ENCODE results near the gene DNAAF9. TPM values are rescaled to one million over a fixed set of nuclear protein-coding genes. Genes with fewer than 3 reads are reported as not detected.

Gene DNAAF9
- total RNA-seq, 4 donors from 2014 or later: 6.9 to 14.5 (median 8.9) TPM

DNA sequence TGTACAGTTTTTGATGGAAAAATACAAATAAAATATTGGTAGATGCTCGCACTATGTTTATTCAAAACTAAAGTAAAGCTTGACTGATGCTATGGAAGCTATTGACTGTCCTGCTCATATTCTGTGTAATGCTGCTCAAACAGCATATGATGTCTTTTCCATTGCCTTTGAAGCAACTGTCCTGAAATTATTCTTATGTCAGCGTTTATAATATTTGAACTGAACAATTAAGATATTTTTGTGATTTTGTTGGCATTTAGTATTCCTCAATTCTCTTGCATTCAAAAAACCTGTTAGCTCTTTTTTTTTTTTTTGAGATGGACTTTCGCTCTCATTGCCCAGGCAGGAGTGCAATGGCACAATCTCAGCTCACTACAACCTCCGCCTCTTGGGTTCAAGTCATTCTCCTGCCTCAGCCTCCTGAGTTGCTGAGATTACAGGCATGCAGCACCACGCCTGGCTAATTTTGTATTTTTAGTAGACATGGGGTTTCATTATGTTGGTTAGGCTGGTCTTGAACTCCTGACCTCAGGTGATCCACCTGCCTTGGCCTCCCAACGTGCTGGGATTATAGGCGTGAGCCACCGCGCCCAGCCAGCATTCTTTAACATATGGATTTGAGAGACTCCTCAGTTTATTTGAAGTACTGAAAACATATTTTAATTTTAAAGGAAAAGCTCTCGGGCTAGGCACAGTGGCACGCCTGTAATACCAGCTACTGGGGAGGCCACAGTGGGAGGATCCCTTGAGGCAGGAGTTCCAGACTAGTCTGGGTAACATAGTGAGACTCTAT, 5.3 kb upstream of the DNAAF9 start:
- Histone ChIP-seq H3K4me1 (peaks cover 0 to 13% (median 4%) of the 10 kb centered on the region in 3 donors), H3K9me3 (no peaks in the 10 kb centered on the region), H3K36me3 (no peaks in the 10 kb centered on the region), H3K4me3 (no peak overlapping the region), H3K27ac (no peak overlapping the region), H3K27me3 (no peaks in the 10 kb centered on the region)
- TF ChIP-seq POLR2A (IDR thresholded peaks at IDR 0.05): no peak
- TF ChIP-seq, protein P1, sequence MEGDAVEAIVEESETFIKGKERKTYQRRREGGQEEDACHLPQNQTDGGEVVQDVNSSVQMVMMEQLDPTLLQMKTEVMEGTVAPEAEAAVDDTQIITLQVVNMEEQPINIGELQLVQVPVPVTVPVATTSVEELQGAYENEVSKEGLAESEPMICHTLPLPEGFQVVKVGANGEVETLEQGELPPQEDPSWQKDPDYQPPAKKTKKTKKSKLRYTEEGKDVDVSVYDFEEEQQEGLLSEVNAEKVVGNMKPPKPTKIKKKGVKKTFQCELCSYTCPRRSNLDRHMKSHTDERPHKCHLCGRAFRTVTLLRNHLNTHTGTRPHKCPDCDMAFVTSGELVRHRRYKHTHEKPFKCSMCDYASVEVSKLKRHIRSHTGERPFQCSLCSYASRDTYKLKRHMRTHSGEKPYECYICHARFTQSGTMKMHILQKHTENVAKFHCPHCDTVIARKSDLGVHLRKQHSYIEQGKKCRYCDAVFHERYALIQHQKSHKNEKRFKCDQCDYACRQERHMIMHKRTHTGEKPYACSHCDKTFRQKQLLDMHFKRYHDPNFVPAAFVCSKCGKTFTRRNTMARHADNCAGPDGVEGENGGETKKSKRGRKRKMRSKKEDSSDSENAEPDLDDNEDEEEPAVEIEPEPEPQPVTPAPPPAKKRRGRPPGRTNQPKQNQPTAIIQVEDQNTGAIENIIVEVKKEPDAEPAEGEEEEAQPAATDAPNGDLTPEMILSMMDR (IDR thresholded peaks at IDR 0.05): no peak
- WGBS, 2 donors: 73 to 78% methylated on average over 11 of the region's 11 CpGs
- intact Hi-C loops (cut with DNase I): no loop called here
- DNase-seq: no peak

DNA sequence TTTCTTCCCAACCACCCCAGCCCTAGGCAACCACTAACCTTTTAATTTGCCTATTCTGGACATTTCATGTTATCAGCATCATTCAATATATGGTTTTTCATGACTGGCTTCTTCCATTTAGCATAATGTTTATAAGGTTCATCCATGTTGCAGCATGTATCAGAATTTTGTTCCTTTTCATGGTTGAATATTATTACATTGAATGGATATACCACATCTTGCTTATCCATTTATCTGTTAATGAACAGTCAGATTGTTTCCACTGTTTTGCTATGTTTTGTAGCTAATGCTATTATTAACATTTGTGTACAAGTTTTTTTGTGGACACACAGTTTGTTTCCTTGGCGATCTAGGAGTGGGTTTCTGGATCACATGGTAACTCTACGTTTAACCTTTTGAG, 3.0 kb upstream of the DNAAF9 start:
- no peak overlapping the region for H3K27ac ChIP-seq
- H3K4me3 ChIP-seq: no peak overlapping the region
- intact Hi-C loops (cut with DNase I): no loop called here
- WGBS, 2 donors: 86 to 90% methylated on average over 2 of the region's 2 CpGs
- TF ChIP-seq POLR2A (IDR thresholded peaks at IDR 0.05): no peak
- TF ChIP-seq, protein P1 (IDR thresholded peaks at IDR 0.05): no peak
- H3K27me3 ChIP-seq: no peaks in the 10 kb centered on the region
- no peak for DNase-seq
- peaks cover 10 to 30% (median 10%) of the 10 kb centered on the region in 3 donors for H3K4me1 ChIP-seq
- H3K36me3 ChIP-seq: no peaks in the 10 kb centered on the region
- H3K9me3 ChIP-seq: no peaks in the 10 kb centered on the region

DNA sequence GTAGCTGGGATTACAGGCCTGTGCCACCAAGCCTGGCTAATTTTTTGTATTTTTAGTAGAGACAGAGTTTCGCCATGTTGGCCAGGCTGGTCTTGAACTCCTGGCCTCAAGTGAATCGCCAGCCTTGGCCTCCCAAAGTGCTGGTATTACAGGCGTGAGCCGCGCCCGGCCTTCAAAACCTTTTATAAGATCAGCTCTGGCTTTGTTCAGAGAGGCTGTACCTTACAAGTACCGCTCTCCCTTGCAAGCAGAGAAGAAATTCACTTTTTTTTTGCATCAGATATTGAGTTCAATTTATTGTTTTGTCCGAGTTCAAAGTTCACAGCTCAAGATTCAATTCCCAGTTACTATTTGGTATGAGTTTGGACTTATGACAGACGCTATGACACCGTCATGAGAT, 1.9 kb upstream of the DNAAF9 start:
- TF ChIP-seq, protein P1 (IDR thresholded peaks at IDR 0.05): no peak
- no peak for TF ChIP-seq POLR2A (IDR thresholded peaks at IDR 0.05)
- no peak for DNase-seq
- H3K4me3 ChIP-seq: peak overlapping the region in 1 of 4 donors; percentile 98
- WGBS, 2 donors: 92 to 94% methylated on average over 10 of the region's 10 CpGs
- peak overlapping the region in 3 of 4 donors; percentile 91 to 99 (median 97) for H3K27ac ChIP-seq
- peaks cover 10 to 41% (median 21%) of the 10 kb centered on the region in 3 donors for H3K4me1 ChIP-seq
- no peaks in the 10 kb centered on the region for H3K27me3 ChIP-seq
- no peaks in the 10 kb centered on the region for H3K36me3 ChIP-seq
- intact Hi-C loops (cut with DNase I): no loop called here
- no peaks in the 10 kb centered on the region for H3K9me3 ChIP-seq

DNA sequence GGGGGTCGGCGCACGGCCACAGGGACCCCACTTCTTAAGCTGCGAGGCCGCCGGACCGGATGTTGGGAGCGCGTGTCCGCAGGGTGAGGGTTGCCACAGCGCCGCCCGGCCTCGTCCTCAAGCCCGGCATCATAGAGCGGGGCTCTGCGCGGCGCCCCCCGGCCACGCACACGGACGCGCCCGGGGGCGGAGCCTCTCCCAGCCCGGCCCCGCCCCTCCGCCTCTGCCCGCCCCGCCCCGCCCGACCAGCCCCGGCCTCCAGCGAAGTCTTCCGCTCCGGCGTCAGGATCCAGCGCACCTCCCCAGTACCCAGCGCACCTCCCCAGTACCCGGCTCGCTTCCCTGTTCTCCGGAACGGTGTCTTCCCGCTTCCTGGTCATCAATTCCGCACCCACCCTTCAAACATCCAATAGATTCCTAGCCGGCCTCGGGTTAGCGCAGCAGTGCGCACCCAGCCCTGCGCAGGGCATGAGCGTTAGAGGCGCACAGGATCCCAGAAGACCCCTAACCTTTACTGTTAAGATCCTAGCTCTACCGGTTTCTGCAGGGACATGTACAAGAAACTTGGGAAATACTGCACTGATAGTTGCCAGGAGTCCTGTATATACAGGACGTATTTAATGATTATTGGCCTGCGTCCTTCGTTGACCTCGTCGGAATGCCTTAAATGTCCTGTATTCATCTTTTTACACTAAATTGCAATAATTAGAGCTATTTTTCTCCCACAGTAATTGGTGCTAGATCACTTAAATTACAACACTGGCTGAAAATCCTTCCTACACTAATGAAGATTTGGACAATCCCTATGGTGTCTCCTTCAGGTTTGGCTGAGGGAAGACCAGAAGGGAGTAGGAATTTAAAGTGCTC, 535 bp upstream of the DNAAF9 start:
- Histone ChIP-seq H3K9me3 (no peaks in the 10 kb centered on the region), H3K36me3 (no peaks in the 10 kb centered on the region), H3K27ac (peak overlapping the region; percentile 91 to 99 (median 98)), H3K4me3 (peak overlapping the region; percentile 72 to 98 (median 96)), H3K4me1 (peaks cover 10 to 43% (median 21%) of the 10 kb centered on the region in 3 donors), H3K27me3 (no peaks in the 10 kb centered on the region)
- 0% methylated on average over 12 to 13 of the region's 59 CpGs for WGBS, 2 donors
- intact Hi-C loops (cut with DNase I): no loop called here
- DNase-seq: no peak
- TF ChIP-seq, protein P1 (IDR thresholded peaks at IDR 0.05): no peak
- TF ChIP-seq POLR2A (IDR thresholded peaks at IDR 0.05): peak in 1 of 4 donors; percentile 64

All from esophagus squamous epithelium (tissue), 5 donors.